Measurements from ENCODE around the gene UTY. TPM values are rescaled to one million over a fixed set of nuclear protein-coding genes. Genes with fewer than 3 reads are reported as not detected.

Gene UTY
- total and polyA plus RNA-seq, 3 donors from 2014 or later: 6.7 to 58.5 (median 55.8) TPM

DNA sequence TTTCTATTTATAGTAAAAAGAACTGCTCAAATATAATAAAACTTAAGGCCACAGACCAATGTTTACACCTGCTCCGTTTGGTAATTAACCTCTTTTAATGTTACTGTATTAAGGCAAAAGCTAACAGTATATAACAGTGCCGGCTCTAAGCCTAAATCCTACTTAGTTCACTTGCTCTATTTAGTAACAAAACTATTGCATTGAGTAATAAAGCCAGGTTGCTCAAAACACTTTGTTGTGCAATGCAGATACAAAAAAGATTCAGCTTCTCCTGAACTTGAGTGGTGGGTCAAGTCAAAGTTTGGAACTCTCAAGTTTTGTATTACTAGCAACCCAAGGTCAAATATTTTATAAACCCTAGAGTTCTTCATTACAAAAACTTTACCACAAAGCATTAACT is 116.2 kb downstream of the UTY start:
- intact Hi-C loops (cut with DNase I; ENCODE audit: low total_unique reads): no loop called here
- no peaks in the 10 kb centered on the region for H3K36me3 ChIP-seq (ENCODE audit: low read depth, missing control alignments)
- DNase-seq: no peak
- H3K27me3 ChIP-seq: no peaks in the 10 kb centered on the region
- 76 to 83% methylated on average over 2 of the region's 2 CpGs for WGBS, 2 donors
- H3K27ac ChIP-seq: no peak overlapping the region
- no peaks in the 10 kb centered on the region for H3K4me1 ChIP-seq
- no peaks in the 10 kb centered on the region for H3K9me3 ChIP-seq
- H3K4me3 ChIP-seq: no peak overlapping the region
- TF ChIP-seq, protein P1, sequence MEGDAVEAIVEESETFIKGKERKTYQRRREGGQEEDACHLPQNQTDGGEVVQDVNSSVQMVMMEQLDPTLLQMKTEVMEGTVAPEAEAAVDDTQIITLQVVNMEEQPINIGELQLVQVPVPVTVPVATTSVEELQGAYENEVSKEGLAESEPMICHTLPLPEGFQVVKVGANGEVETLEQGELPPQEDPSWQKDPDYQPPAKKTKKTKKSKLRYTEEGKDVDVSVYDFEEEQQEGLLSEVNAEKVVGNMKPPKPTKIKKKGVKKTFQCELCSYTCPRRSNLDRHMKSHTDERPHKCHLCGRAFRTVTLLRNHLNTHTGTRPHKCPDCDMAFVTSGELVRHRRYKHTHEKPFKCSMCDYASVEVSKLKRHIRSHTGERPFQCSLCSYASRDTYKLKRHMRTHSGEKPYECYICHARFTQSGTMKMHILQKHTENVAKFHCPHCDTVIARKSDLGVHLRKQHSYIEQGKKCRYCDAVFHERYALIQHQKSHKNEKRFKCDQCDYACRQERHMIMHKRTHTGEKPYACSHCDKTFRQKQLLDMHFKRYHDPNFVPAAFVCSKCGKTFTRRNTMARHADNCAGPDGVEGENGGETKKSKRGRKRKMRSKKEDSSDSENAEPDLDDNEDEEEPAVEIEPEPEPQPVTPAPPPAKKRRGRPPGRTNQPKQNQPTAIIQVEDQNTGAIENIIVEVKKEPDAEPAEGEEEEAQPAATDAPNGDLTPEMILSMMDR (IDR thresholded peaks at IDR 0.05): no peak
- no peak for TF ChIP-seq POLR2A (IDR thresholded peaks at IDR 0.05)

- 90 to 91% methylated on average over 2 of the region's 2 CpGs for WGBS, 2 donors
- Histone ChIP-seq H3K4me1 (no peaks in the 10 kb centered on the region), H3K9me3 (no peaks in the 10 kb centered on the region), H3K36me3 (ENCODE audit: low read depth, missing control alignments) (no peaks in the 10 kb centered on the region), H3K4me3 (no peak overlapping the region), H3K27ac (no peak overlapping the region), H3K27me3 (no peaks in the 10 kb centered on the region)
- DNase-seq: no peak
- TF ChIP-seq, protein P1 (IDR thresholded peaks at IDR 0.05): no peak
- TF ChIP-seq POLR2A (IDR thresholded peaks at IDR 0.05): no peak
- intact Hi-C loops (cut with DNase I; ENCODE audit: low total_unique reads): no loop called here
These were observed 117.2 kb downstream of the UTY start for GRCh38 chrY:13362662-13363061.

GRCh38 chrY:13361656-13362636 is 117.9 kb downstream of the UTY start:
- 65 to 75% methylated on average over 2 of the region's 2 CpGs for WGBS, 2 donors
- intact Hi-C loops (cut with DNase I; ENCODE audit: low total_unique reads): no loop called here

DNA sequence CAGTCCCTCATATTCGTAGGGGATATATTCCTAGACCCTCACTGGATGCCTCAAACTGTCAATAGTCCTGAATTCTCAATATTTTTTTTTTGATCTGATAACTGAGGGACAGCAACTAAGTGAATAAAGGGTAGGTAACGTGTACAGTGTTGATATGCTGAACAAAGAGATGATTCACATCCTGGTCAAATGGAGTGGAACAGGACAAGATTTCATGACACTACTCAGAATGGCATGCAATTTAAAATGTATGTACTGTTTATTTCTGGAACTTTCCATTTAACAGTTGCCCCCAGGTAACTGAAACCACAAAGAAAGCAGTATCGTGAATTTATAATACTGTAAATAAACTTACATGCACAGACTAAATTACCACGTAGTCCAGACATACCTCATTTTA is 128.4 kb downstream of the UTY start:
- H3K27me3 ChIP-seq: no peaks in the 10 kb centered on the region
- WGBS, 2 donors: 76 to 82% methylated on average over 4 of the region's 4 CpGs
- intact Hi-C loops (cut with DNase I; ENCODE audit: low total_unique reads): no loop called here
- H3K36me3 ChIP-seq (ENCODE audit: low read depth, missing control alignments): no peaks in the 10 kb centered on the region
- no peak overlapping the region for H3K4me3 ChIP-seq
- no peaks in the 10 kb centered on the region for H3K9me3 ChIP-seq
- H3K4me1 ChIP-seq: no peaks in the 10 kb centered on the region
- no peak overlapping the region for H3K27ac ChIP-seq
- no peak for DNase-seq
- TF ChIP-seq, protein P1 (IDR thresholded peaks at IDR 0.05): no peak
- no peak for TF ChIP-seq POLR2A (IDR thresholded peaks at IDR 0.05)

More at GRCh38 chrY:13361656-13362636, 117.9 kb downstream of the UTY start:
- no peaks in the 10 kb centered on the region for H3K27me3 ChIP-seq
- no peak overlapping the region for H3K4me3 ChIP-seq
- TF ChIP-seq, protein P1 (IDR thresholded peaks at IDR 0.05): no peak
- TF ChIP-seq POLR2A (IDR thresholded peaks at IDR 0.05): no peak
- H3K36me3 ChIP-seq (ENCODE audit: low read depth, missing control alignments): no peaks in the 10 kb centered on the region
- no peaks in the 10 kb centered on the region for H3K4me1 ChIP-seq
- no peak overlapping the region for H3K27ac ChIP-seq
- H3K9me3 ChIP-seq: no peaks in the 10 kb centered on the region
- no peak for DNase-seq
